GM15510 (cell line): ENCODE measurements around the gene XAGE2.

ENCODE experiments used
- POLR2A ChIP-seq: IDR thresholded peaks from 3 replicates; pipeline ENCODE4 v1.6.1; 2011; ENCODE audit warnings: borderline replicate concordance; ENCODE audit not compliant: insufficient read length; ENCODE audit errors: extremely low read depth

XAGE2 gene

GRCh38 chrX:52410439-52411394, 41.9 kb downstream of the XAGE2 start:
- no peak for TF ChIP-seq POLR2A

- no peak for TF ChIP-seq POLR2A
Observed at GRCh38 chrX:52415304-52415703, 46.5 kb downstream of the XAGE2 start.

DNA sequence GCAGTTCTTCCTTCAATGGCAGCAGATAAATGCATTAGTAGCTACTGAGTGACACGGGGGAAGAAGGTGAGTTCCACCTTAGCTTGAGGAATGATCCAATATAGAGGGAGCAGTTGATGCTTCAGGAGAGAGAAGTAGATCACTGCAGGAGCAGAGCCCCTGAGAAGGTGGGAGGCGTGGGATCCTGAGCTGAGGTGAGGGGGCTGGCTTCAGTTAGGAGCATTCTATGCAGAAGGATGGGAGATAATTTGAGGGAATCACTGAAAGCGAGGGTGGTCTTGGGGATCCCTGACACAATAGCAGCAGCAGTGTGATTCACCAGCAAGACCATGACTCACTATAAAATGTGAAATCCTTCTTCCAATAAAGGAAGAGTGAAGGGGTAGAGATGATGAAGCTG, 48.0 kb downstream of the XAGE2 start:
- no peak for TF ChIP-seq POLR2A

GRCh38 chrX:52420824-52421443, 52.1 kb downstream of the XAGE2 start:
- TF ChIP-seq POLR2A, result no peak

- no peak for TF ChIP-seq POLR2A
Observed at GRCh38 chrX:52422884-52423283, 54.1 kb downstream of the XAGE2 start.

DNA sequence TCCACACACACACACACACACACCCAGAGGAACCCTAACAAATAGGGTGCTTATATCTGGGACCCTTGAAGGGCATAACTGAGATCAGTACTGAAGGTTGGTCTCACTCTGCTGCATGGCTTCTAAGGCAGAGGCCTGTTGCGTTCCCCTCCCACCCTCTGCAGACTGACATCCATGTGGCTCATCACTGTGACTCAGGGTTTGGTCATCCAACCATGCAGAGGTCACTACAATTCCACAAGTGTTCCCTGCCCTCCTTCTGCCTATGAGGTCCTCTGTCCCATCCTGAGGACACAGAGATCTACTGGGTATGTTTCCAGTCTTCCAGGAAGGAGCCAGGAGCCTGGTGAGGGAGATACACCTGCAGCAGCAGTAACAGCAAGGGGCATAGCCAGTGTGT, 55.8 kb downstream of the XAGE2 start:
- TF ChIP-seq POLR2A, result no peak
